Bronchial epithelial cell (primary cell): Measurements from ENCODE around the gene PSMD1. TPM values are rescaled to one million over a fixed set of nuclear protein-coding genes. Genes with fewer than 3 reads are reported as not detected.
A peak's percentile ranks its signal among the peaks of the same experiment; 100 is the strongest.

Source experiments
- DNase-seq: peaks from one replicate; pipeline ENCODE4 v3.0.0-alpha.2; 2010; ENCODE audit warnings: low read depth
- FAIRE-seq: peaks from 2 replicates; lab custom pipeline; 2011; peaks lifted over from hg19 to GRCh38; lab: Jason Lieb, UNC
- H3K27me3 ChIP-seq: 2 replicates; pipeline ENCODE4 v1.5.1; 2011; ENCODE audit warnings: low read length; ENCODE audit not compliant: control insufficient read depth, insufficient read depth
- H3K36me3 ChIP-seq: 2 replicates; pipeline ENCODE4 v1.5.1; 2011; ENCODE audit warnings: low read length; ENCODE audit not compliant: control insufficient read depth, insufficient read depth
- H3K4me3 ChIP-seq: 2 replicates; pipeline ENCODE4 v1.5.1; 2011; ENCODE audit warnings: mild to moderate bottlenecking, low read depth, low read length, control low read depth
- CTCF ChIP-seq: IDR thresholded peaks from 2 replicates; pipeline ENCODE4 v1.5.1; 2011; ENCODE audit warnings: mild to moderate bottlenecking, moderate library complexity, low read length, control low read depth, inconsistent platforms; ENCODE audit not compliant: insufficient read depth, severe bottlenecking
- total RNA-seq: library from RNA; depleted of rRNA; stranded (reverse); fragments of >200 nt; gene quantifications from 2 replicates; pipeline ENCODE4 v1.2.1, GENCODE V29; 2014

The PSMD1 gene
- total RNA-seq, 1 donor from 2014 or later: 69.5 TPM

GRCh38 chr2:231057590-231057989, 923 bp downstream of the PSMD1 start:
- no peaks in the 10 kb centered on the region for H3K27me3 ChIP-seq
- no peak for FAIRE-seq
- H3K4me3 ChIP-seq: peak overlapping the region; percentile 97
- peaks cover 3% of the 10 kb centered on the region for H3K36me3 ChIP-seq
- DNase-seq: peak; percentile 50
- TF ChIP-seq CTCF: no peak

GRCh38 chr2:231058761-231059550, 2.3 kb downstream of the PSMD1 start:
- Histone ChIP-seq H3K4me3 (no peak overlapping the region), H3K36me3 (peaks cover 4% of the 10 kb centered on the region), H3K27me3 (no peaks in the 10 kb centered on the region)
- DNase-seq (peak; percentile 59), FAIRE-seq (no peak)
- TF ChIP-seq CTCF: no peak

GRCh38 chr2:231059756-231060155, 3.1 kb downstream of the PSMD1 start:
- no peak for DNase-seq

GRCh38 chr2:231062776-231063175, 6.1 kb downstream of the PSMD1 start:
- no peak for TF ChIP-seq CTCF
- FAIRE-seq (no peak), DNase-seq (no peak)
- Histone ChIP-seq H3K36me3 (peaks cover 7% of the 10 kb centered on the region), H3K4me3 (no peak overlapping the region), H3K27me3 (no peaks in the 10 kb centered on the region)

More at GRCh38 chr2:231059756-231060155, 3.1 kb downstream of the PSMD1 start:
- Histone ChIP-seq H3K36me3 (peaks cover 6% of the 10 kb centered on the region), H3K4me3 (no peak overlapping the region), H3K27me3 (no peaks in the 10 kb centered on the region)
- FAIRE-seq: no peak
- no peak for TF ChIP-seq CTCF

- no peak for TF ChIP-seq CTCF
- Histone ChIP-seq H3K36me3 (peaks cover 7% of the 10 kb centered on the region), H3K27me3 (no peaks in the 10 kb centered on the region), H3K4me3 (no peak overlapping the region)
- FAIRE-seq (no peak), DNase-seq (no peak)
These were observed 6.7 kb downstream of the PSMD1 start for GRCh38 chr2:231063347-231063746.
